H9 (cell line): ENCODE results near the gene ABI3. TPM values are rescaled to one million over a fixed set of nuclear protein-coding genes. Genes with fewer than 3 reads are reported as not detected.

ENCODE experiments used
- DNase-seq: peaks from one replicate; pipeline ENCODE4 v3.0.0-alpha.2; 2017
- H2AFZ ChIP-seq: one replicate; pipeline ENCODE4 v1.6.1; 2013; ENCODE audit warnings: mild to moderate bottlenecking, low read length, control low read depth, moderate library complexity
- H2AK5ac ChIP-seq: 2 replicates; pipeline ENCODE4 v1.6.1; 2013; ENCODE audit warnings: low read length, control low read depth, mixed read lengths; ENCODE audit not compliant: insufficient read length
- H2BK120ac ChIP-seq: one replicate; pipeline ENCODE4 v1.6.1; 2013; ENCODE audit warnings: low read depth, mild to moderate bottlenecking, low read length, control low read depth, inconsistent platforms; ENCODE audit not compliant: poor library complexity, severe bottlenecking
- H2BK12ac ChIP-seq: 2 replicates; pipeline ENCODE4 v1.6.1; 2013; ENCODE audit warnings: low read length, control low read depth, mixed read lengths, low read depth; ENCODE audit not compliant: insufficient read length
- H2BK15ac ChIP-seq: 2 replicates; pipeline ENCODE4 v1.6.1; 2013; ENCODE audit warnings: low read depth, low read length, control low read depth
- H2BK20ac ChIP-seq: one replicate; pipeline ENCODE4 v1.6.1; 2013; ENCODE audit warnings: low read depth, mild to moderate bottlenecking, low read length, control low read depth, inconsistent platforms; ENCODE audit not compliant: poor library complexity, severe bottlenecking
- H2BK5ac ChIP-seq: 2 replicates; pipeline ENCODE4 v1.6.1; 2013; ENCODE audit warnings: low read length, control low read depth, mixed read lengths; ENCODE audit not compliant: insufficient read length
- H3K14ac ChIP-seq: 2 replicates; pipeline ENCODE4 v1.6.1; 2013; ENCODE audit warnings: low read length, control low read depth; ENCODE audit not compliant: insufficient read depth
- H3K18ac ChIP-seq: 2 replicates; pipeline ENCODE4 v1.6.1; 2013; ENCODE audit warnings: low read depth, mild to moderate bottlenecking, mixed read lengths, low read length, control low read depth; ENCODE audit not compliant: insufficient read length
- H3K23ac ChIP-seq: 2 replicates; pipeline ENCODE4 v1.6.1; 2013; ENCODE audit warnings: low read length, control low read depth, mixed read lengths, low read depth; ENCODE audit not compliant: insufficient read length
- H3K23me2 ChIP-seq: 2 replicates; pipeline ENCODE4 v1.6.1; 2013; ENCODE audit warnings: low read depth, mild to moderate bottlenecking, mixed read lengths, low read length, control low read depth; ENCODE audit not compliant: insufficient read length, poor library complexity, severe bottlenecking
- H3K27ac ChIP-seq: 2 replicates; pipeline ENCODE4 v1.5.1; 2013; ENCODE audit warnings: low read length, control low read depth, mixed read lengths, low read depth; ENCODE audit not compliant: insufficient read length
- H3K27me3 ChIP-seq: 2 replicates; pipeline ENCODE4 v1.6.1; 2013; ENCODE audit warnings: low read length, control low read depth, inconsistent platforms; ENCODE audit not compliant: insufficient read depth
- H3K4ac ChIP-seq: 2 replicates; pipeline ENCODE4 v1.6.1; 2013; ENCODE audit warnings: low read depth, mild to moderate bottlenecking, control low read depth, inconsistent platforms, low read length, moderate library complexity
- H3K4me1 ChIP-seq: 2 replicates; pipeline ENCODE4 v1.6.1; 2013; ENCODE audit warnings: low read length, control low read depth, inconsistent platforms; ENCODE audit not compliant: insufficient read depth
- H3K4me2 ChIP-seq: 2 replicates; pipeline ENCODE4 v1.6.1; 2013; ENCODE audit warnings: low read length, control low read depth, mixed read lengths; ENCODE audit not compliant: insufficient read length, insufficient read depth
- H3K56ac ChIP-seq: 2 replicates; pipeline ENCODE4 v1.6.1; 2013; ENCODE audit warnings: low read depth, mild to moderate bottlenecking, mixed read lengths, low read length, control low read depth; ENCODE audit not compliant: insufficient read length
- H3K79me1 ChIP-seq: 2 replicates; pipeline ENCODE4 v1.6.1; 2013; ENCODE audit warnings: low read depth, mild to moderate bottlenecking, moderate library complexity, low read length, control low read depth, inconsistent platforms; ENCODE audit not compliant: insufficient read depth, poor library complexity, severe bottlenecking
- H3K79me2 ChIP-seq: 2 replicates; pipeline ENCODE4 v1.6.1; 2013; ENCODE audit warnings: low read length, control low read depth, inconsistent platforms; ENCODE audit not compliant: insufficient read depth
- H3K9ac ChIP-seq: 2 replicates; pipeline ENCODE4 v1.6.1; 2013; ENCODE audit warnings: low read length, control low read depth, mixed read lengths; ENCODE audit not compliant: insufficient read length; ENCODE audit errors: extremely low read depth
- H3K9me3 ChIP-seq: one replicate; pipeline ENCODE4 v1.6.1; 2013; ENCODE audit warnings: low read depth, low read length, inconsistent platforms; ENCODE audit not compliant: control insufficient read depth
- H3T11ph ChIP-seq: one replicate; pipeline ENCODE4 v1.6.1; 2013; ENCODE audit warnings: mild to moderate bottlenecking, low read length, control low read depth, inconsistent platforms
- H4K20me1 ChIP-seq: one replicate; pipeline ENCODE4 v1.6.1; 2013; ENCODE audit not compliant: control insufficient read depth, insufficient read length, insufficient read depth
- H4K5ac ChIP-seq: 2 replicates; pipeline ENCODE4 v1.6.1; 2013; ENCODE audit warnings: low read depth, mild to moderate bottlenecking, mixed read lengths, low read length, control low read depth; ENCODE audit not compliant: insufficient read length
- H4K8ac ChIP-seq: replicated peaks from 2 replicates; pipeline ENCODE4 v1.6.1; 2013; ENCODE audit warnings: low read length, control low read depth, mixed read lengths, low read depth; ENCODE audit not compliant: insufficient read length
- H4K91ac ChIP-seq: 2 replicates; pipeline ENCODE4 v1.6.1; 2013; ENCODE audit warnings: low read depth, mild to moderate bottlenecking, moderate library complexity, mixed read lengths, low read length, control low read depth; ENCODE audit not compliant: insufficient read length
- H3K27ac Mint-ChIP-seq, 3 experiments: 2 replicates in 2 of 3; 3 replicates in 1 of 3; pipeline ENCODE4 v1.8.0; 2020 to 2021; ENCODE audit warnings: mixed read lengths in 3 of 3, mild to moderate bottlenecking in 1 of 3, moderate library complexity in 1 of 3
- H3K27me3 Mint-ChIP-seq: 2 replicates; pipeline ENCODE4 v1.8.0; 2021; ENCODE audit warnings: low read depth, mild to moderate bottlenecking, moderate library complexity, mixed read lengths
- H3K36me3 Mint-ChIP-seq, 3 experiments: 2 replicates in 2 of 3; 3 replicates in 1 of 3; pipeline ENCODE4 v1.8.0; 2020 to 2021; ENCODE audit warnings: low read depth in 3 of 3, mixed read lengths in 3 of 3; ENCODE audit not compliant: insufficient read depth in 1 of 3
- H3K4me1 Mint-ChIP-seq, 2 experiments: 2 replicates each; pipeline ENCODE4 v1.8.0; 2020; ENCODE audit warnings: mixed read lengths in 2 of 2
- H3K4me3 Mint-ChIP-seq, 2 experiments: 2 replicates in 1 of 2; 3 replicates in 1 of 2; pipeline ENCODE4 v1.8.0; 2020 to 2021; ENCODE audit warnings: mild to moderate bottlenecking in 2 of 2, mixed read lengths in 2 of 2, moderate library complexity in 1 of 2
- H3K9me3 Mint-ChIP-seq, 2 experiments: 2 replicates in 1 of 2; 3 replicates in 1 of 2; pipeline ENCODE4 v1.8.0; 2020; ENCODE audit warnings: mild to moderate bottlenecking in 2 of 2, mixed read lengths in 2 of 2, moderate library complexity in 1 of 2
- CTCF ChIP-seq: fragments of 200-600 bp; sonication (generic); conservative IDR thresholded peaks from 3 replicates; pipeline ENCODE4 v1.8.0; 2021; ENCODE audit warnings: antibody characterized with exemption, mild to moderate bottlenecking
- whole genome bisulfite sequencing: extraction: QIAGEN DNeasy Blood & Tissue Kit; methylation state at CpG from one replicate; pipeline ENCODE4 v1.1.7; 2013; ENCODE audit warnings: missing lambda C conversion rate, low lambda C conversion rate, mixed read lengths; ENCODE audit not compliant: insufficient read length; ENCODE audit errors: extremely low coverage; 5-methylcytosine and 5-hydroxymethylcytosine counted together
- total RNA-seq: library from RNA; stranded (reverse); gene quantifications from 2 replicates; pipeline ENCODE4 v1.2.1, GENCODE V29; 2021

The ABI3 gene
- total RNA-seq, 1 experiment from 2014 or later = 2.1 TPM

- no peaks in the 10 kb centered on the region for H3K79me1 ChIP-seq
- H2BK5ac ChIP-seq = no peak overlapping the region
- H3K56ac ChIP-seq = no peak overlapping the region
- no peaks in the 10 kb centered on the region; the same call in 1 of the 2 replicates for H3K4me1 ChIP-seq
- no peak overlapping the region for H2BK15ac ChIP-seq
- H3K4ac ChIP-seq = no peak overlapping the region
- Mint-ChIP-seq H3K9me3 (no peaks in the 10 kb centered on the region), H3K4me3 (peak overlapping the region; percentile 91 to 92), H3K4me1 (peaks cover 8 to 10% of the 10 kb centered on the region in 2 experiments), H3K27me3 (peaks cover 2% of the 10 kb centered on the region), H3K27ac (peak overlapping the region; percentile 94 to 99 (median 98)), H3K36me3 (no peaks in the 10 kb centered on the region)
- DNase-seq = peak; percentile 97
- peak overlapping the region; percentile 85 for H3K9ac ChIP-seq
- peak overlapping the region; percentile 97 for H3K14ac ChIP-seq
- no peak overlapping the region for H2AK5ac ChIP-seq
- no peak overlapping the region for H2BK20ac ChIP-seq
- peaks cover 6% of the 10 kb centered on the region for H3K23me2 ChIP-seq
- H3T11ph ChIP-seq = no peak overlapping the region
- H3K27ac ChIP-seq = no peak overlapping the region
- H3K27me3 ChIP-seq = no peaks in the 10 kb centered on the region
- H3K23ac ChIP-seq = no peak overlapping the region
- WGBS = no CpG with 5 or more reads among the region's 53 CpGs
- no peak overlapping the region for H4K8ac ChIP-seq
- peak overlapping the region; percentile 95 for H3K4me2 ChIP-seq
- no peaks in the 10 kb centered on the region for H3K9me3 ChIP-seq
- no peak overlapping the region for H4K91ac ChIP-seq
- peak overlapping the region; percentile 48 for H2AFZ ChIP-seq
- peak; percentile 46; the same call in 2 of the 3 replicates for TF ChIP-seq CTCF
- no peak overlapping the region for H2BK12ac ChIP-seq
- H2BK120ac ChIP-seq = no peak overlapping the region
- no peaks in the 10 kb centered on the region for H3K79me2 ChIP-seq
- H3K18ac ChIP-seq = peak overlapping the region; percentile 97
- H4K20me1 ChIP-seq = no peaks in the 10 kb centered on the region
- peak overlapping the region; percentile 44 for H4K5ac ChIP-seq
Measured at GRCh38 chr17:49191917-49192741, 18.4 kb upstream of the ABI3 start.
